Ascending aorta (tissue), 2 donors: ENCODE data around the gene NPEPPS. TPM values are rescaled to one million over a fixed set of nuclear protein-coding genes. Genes with fewer than 3 reads are reported as not detected.
"Not testable (repeated sequence)": the region's sequence is repeated elsewhere in the genome, so short reads cannot be mapped to it uniquely, and the experiment has no call there.

Source experiments
- DNase-seq, 2 donors: peaks; one replicate each; pipeline ENCODE4 v3.0.0-alpha.2; 2019; ENCODE audit warnings: low spot score in 2 of 2
- H3K27ac ChIP-seq, 2 donors: fragments of 200-600 bp; sonication (generic); one replicate each; pipeline ENCODE4 v1.5.1; 2016 to 2017; ENCODE audit warnings: mild to moderate bottlenecking in 1 of 2
- H3K27me3 ChIP-seq: fragments of 200-600 bp; sonication (generic); one replicate; pipeline ENCODE4 v1.5.1; 2017
- H3K36me3 ChIP-seq, 2 donors: fragments of 200-600 bp; sonication (generic); one replicate each; pipeline ENCODE4 v1.5.1; 2016
- H3K4me1 ChIP-seq, 2 donors: fragments of 200-600 bp; sonication (generic); one replicate each; pipeline ENCODE4 v1.5.1; 2016 to 2017; ENCODE audit warnings: mild to moderate bottlenecking in 1 of 2
- H3K4me3 ChIP-seq, 2 donors: fragments of 200-600 bp; sonication (generic); one replicate each; pipeline ENCODE4 v1.5.1; 2016 to 2017; ENCODE audit warnings: mild to moderate bottlenecking in 1 of 2
- H3K9me3 ChIP-seq, 2 donors: fragments of 200-600 bp; sonication (generic); one replicate each; pipeline ENCODE4 v1.5.1; 2016
- intact Hi-C: fragments of 100-400 bp; cut with DNase I; formaldehyde crosslinking; loops from one replicate; pipeline ENCODE4 v1.15.1; 2023
- total RNA-seq: library from RNA; depleted of rRNA; stranded (reverse); fragments of >200 nt; gene quantifications from one replicate; pipeline ENCODE4 v1.1.0, GENCODE V29; 2016
- TF ChIP-seq, protein P1 (sequence below), 3 experiments: fragments of 200-600 bp in 2 of 3; fragments of 450-650 bp in 1 of 3; sonication (generic) in 2 of 3; IDR thresholded peaks; one replicate each; pipeline ENCODE4 v1.5.1; 2016 to 2019; ENCODE audit warnings: antibody characterized with exemption in 3 of 3, mild to moderate bottlenecking in 1 of 3, moderate library complexity in 1 of 3

The NPEPPS gene
- total RNA-seq, 1 donor from 2014 or later = 23.3 TPM

DNA sequence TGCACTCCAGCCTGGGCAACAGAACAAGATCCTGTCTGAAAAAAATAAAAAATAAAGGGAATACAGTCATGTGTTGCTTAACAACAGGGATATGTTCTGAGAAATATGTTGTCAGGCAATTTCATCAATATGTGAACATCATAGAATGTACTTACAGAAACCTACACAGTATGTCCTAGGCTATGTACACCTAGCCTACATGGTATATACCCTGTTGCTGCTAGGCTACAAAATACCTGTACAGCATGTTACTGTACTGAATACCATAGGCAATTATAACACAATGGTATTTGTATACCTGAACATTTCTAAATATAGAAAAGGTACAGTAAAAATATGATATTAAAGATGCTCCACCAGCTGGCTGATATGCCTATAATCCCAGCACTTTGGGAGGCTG is 62.6 kb downstream of the NPEPPS start:
- H3K4me3 ChIP-seq, H3K4me1 ChIP-seq, H3K9me3 ChIP-seq, DNase-seq, H3K27ac ChIP-seq, intact Hi-C loops, H3K27me3 ChIP-seq: not testable (repeated sequence)
- peaks cover 48 to 55% of the 10 kb centered on the region in 2 donors for H3K36me3 ChIP-seq

DNA sequence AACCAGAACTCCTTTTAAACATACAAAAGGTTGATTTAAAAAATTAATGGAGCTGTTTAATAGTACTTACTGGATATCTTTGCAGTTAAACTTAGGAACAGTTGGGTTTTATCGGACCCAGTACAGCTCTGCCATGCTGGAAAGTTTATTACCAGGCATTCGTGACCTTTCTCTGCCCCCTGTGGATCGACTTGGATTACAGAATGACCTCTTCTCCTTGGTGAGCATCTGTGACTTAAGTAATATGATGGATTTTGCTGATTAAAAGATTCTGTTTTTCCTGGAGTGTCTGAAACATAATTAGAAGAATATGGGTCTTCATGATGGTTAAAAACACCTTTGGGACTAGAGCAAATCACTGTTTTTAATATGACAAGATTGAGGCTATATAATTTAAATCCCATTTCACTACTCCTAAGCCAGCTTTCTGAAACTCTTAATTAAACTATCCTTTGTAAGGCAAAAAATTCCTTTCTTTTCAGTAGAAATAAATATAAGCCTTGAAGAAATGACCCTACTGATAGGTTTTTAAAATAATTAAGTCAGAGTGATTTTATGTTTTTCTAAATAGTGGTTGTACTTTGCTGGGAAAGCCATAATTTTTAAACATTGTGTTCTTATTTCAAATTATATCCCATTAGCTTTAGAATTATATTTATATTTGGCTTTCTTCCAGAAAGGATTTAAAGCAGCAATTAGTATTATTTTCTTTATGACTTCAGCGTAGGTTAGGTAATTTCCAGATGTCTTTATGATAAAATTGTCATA is 73.1 kb downstream of the NPEPPS start:
- intact Hi-C loops = no loop called here
- no peak for DNase-seq
- TF ChIP-seq, protein P1, sequence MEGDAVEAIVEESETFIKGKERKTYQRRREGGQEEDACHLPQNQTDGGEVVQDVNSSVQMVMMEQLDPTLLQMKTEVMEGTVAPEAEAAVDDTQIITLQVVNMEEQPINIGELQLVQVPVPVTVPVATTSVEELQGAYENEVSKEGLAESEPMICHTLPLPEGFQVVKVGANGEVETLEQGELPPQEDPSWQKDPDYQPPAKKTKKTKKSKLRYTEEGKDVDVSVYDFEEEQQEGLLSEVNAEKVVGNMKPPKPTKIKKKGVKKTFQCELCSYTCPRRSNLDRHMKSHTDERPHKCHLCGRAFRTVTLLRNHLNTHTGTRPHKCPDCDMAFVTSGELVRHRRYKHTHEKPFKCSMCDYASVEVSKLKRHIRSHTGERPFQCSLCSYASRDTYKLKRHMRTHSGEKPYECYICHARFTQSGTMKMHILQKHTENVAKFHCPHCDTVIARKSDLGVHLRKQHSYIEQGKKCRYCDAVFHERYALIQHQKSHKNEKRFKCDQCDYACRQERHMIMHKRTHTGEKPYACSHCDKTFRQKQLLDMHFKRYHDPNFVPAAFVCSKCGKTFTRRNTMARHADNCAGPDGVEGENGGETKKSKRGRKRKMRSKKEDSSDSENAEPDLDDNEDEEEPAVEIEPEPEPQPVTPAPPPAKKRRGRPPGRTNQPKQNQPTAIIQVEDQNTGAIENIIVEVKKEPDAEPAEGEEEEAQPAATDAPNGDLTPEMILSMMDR (IDR thresholded peaks at IDR 0.05) = no peak
- no peaks in the 10 kb centered on the region for H3K9me3 ChIP-seq
- peaks cover 34 to 58% of the 10 kb centered on the region in 2 donors for H3K36me3 ChIP-seq
- peaks cover 3 to 19% of the 10 kb centered on the region in 2 donors for H3K4me1 ChIP-seq
- H3K27ac ChIP-seq = peak overlapping the region; percentile 59 to 63
- peak overlapping the region in 1 of 2 donors; percentile 10 for H3K4me3 ChIP-seq
- H3K27me3 ChIP-seq = no peaks in the 10 kb centered on the region

- Histone ChIP-seq H3K4me1 (peaks cover 3 to 19% of the 10 kb centered on the region in 2 donors), H3K9me3 (no peaks in the 10 kb centered on the region), H3K36me3 (peaks cover 34 to 57% of the 10 kb centered on the region in 2 donors), H3K4me3 (peak overlapping the region in 1 of 2 donors; percentile 10), H3K27ac (peak overlapping the region; percentile 59 to 63), H3K27me3 (no peaks in the 10 kb centered on the region)
- DNase-seq = no peak
- intact Hi-C loops = no loop called here
- TF ChIP-seq, protein P1 (IDR thresholded peaks at IDR 0.05) = no peak
Observed at GRCh38 chr17:47604598-47604927, 73.7 kb downstream of the NPEPPS start.

GRCh38 chr17:47605011-47605410 is 74.1 kb downstream of the NPEPPS start:
- H3K4me1 ChIP-seq = peaks cover 3 to 19% of the 10 kb centered on the region in 2 donors
- no peak for DNase-seq
- H3K9me3 ChIP-seq = no peaks in the 10 kb centered on the region
- peaks cover 30 to 56% of the 10 kb centered on the region in 2 donors for H3K36me3 ChIP-seq
- TF ChIP-seq, protein P1 (IDR thresholded peaks at IDR 0.05) = no peak
- peak overlapping the region; percentile 50 to 63 for H3K27ac ChIP-seq
- H3K4me3 ChIP-seq = peak overlapping the region in 1 of 2 donors; percentile 10
- intact Hi-C loops = no loop called here
- no peaks in the 10 kb centered on the region for H3K27me3 ChIP-seq

- no peaks in the 10 kb centered on the region for H3K27me3 ChIP-seq
- H3K27ac ChIP-seq = no peak overlapping the region
- H3K36me3 ChIP-seq = peaks cover 13 to 35% of the 10 kb centered on the region in 2 donors
- TF ChIP-seq, protein P1 (IDR thresholded peaks at IDR 0.05) = no peak
- H3K4me1 ChIP-seq = peaks cover 3 to 19% of the 10 kb centered on the region in 2 donors
- intact Hi-C loops = no loop called here
- H3K4me3 ChIP-seq = no peak overlapping the region
- no peak for DNase-seq
- H3K9me3 ChIP-seq = no peaks in the 10 kb centered on the region
Observed at GRCh38 chr17:47607481-47607880, 76.6 kb downstream of the NPEPPS start.
